Stimulated activated CD8-positive, alpha-beta memory T cell treated with anti-CD3 and anti-CD28 coated beads, Interleukin-15, amount 100 ng/mL, for 48 hours (primary cell): ENCODE data around the gene NNMT.

ENCODE experiments used
- DNase-seq, 2 donors: peaks; one replicate each; pipeline ENCODE4 v3.0.0-alpha.2; 2020; ENCODE audit warnings: low read depth in 2 of 2

Gene NNMT

GRCh38 chr11:114295676-114296604 lies at the start of gene NNMT:
Gene NNMT (plus strand): TSS chr11:114296399. CDS start chr11:114296557, 158 bp downstream.
- no peak for DNase-seq

- DNase-seq: no peak
Measured at GRCh38 chr11:114247070-114247789, 49.0 kb upstream of the NNMT start.

GRCh38 chr11:114250180-114250579 lies 46.0 kb upstream of the NNMT start:
- DNase-seq: no peak

GRCh38 chr11:114250993-114251814 lies 45.0 kb upstream of the NNMT start:
- no peak for DNase-seq

GRCh38 chr11:114251815-114252337 lies 44.3 kb upstream of the NNMT start:
- DNase-seq: no peak

GRCh38 chr11:114252767-114253166 lies 43.4 kb upstream of the NNMT start:
- no peak for DNase-seq

GRCh38 chr11:114253771-114254170 lies 42.4 kb upstream of the NNMT start:
- no peak for DNase-seq

GRCh38 chr11:114254571-114255146 lies 41.5 kb upstream of the NNMT start:
- DNase-seq: no peak

GRCh38 chr11:114255289-114255688 lies 40.9 kb upstream of the NNMT start:
- DNase-seq: no peak

GRCh38 chr11:114256176-114256966 lies 39.8 kb upstream of the NNMT start:
- DNase-seq: no peak

GRCh38 chr11:114256967-114257286 lies 39.3 kb upstream of the NNMT start:
- no peak for DNase-seq

GRCh38 chr11:114257621-114258558 lies 38.3 kb upstream of the NNMT start:
- DNase-seq: no peak

- DNase-seq: no peak
Measured at GRCh38 chr11:114258696-114259095, 37.5 kb upstream of the NNMT start.

- no peak for DNase-seq
Measured at GRCh38 chr11:114259124-114259526, 37.1 kb upstream of the NNMT start.

GRCh38 chr11:114259551-114259983 lies 36.6 kb upstream of the NNMT start:
- no peak for DNase-seq

GRCh38 chr11:114260077-114260476 lies 36.1 kb upstream of the NNMT start:
- no peak for DNase-seq

- DNase-seq: no peak
Measured at GRCh38 chr11:114260483-114260882, 35.7 kb upstream of the NNMT start.

GRCh38 chr11:114261791-114262190 lies 34.4 kb upstream of the NNMT start:
- DNase-seq: no peak

- no peak for DNase-seq
Measured at GRCh38 chr11:114262681-114263512, 33.3 kb upstream of the NNMT start.
